Smooth muscle cell (in vitro differentiated cells): Measurements from ENCODE around the gene ARL16. TPM values are rescaled to one million over a fixed set of nuclear protein-coding genes. Genes with fewer than 3 reads are reported as not detected.

Experiments used
- DNase-seq: peaks from one replicate; lab custom pipeline; 2025; ENCODE audit not compliant: unreplicated experiment; lab: John Stamatoyannopoulos, UW
- H2AFZ ChIP-seq: fragments of 200-600 bp; sonication (generic); 2 replicates; pipeline ENCODE4 v1.6.0; 2016; ENCODE audit warnings: antibody characterized with exemption, low read depth, mild to moderate bottlenecking
- H3F3A ChIP-seq: fragments of 200-600 bp; sonication (generic); 2 replicates; pipeline ENCODE4 v1.6.0; 2017; ENCODE audit warnings: antibody characterized with exemption, low read depth
- H3K27ac ChIP-seq: fragments of 200-600 bp; sonication (generic); 2 replicates; pipeline ENCODE4 v1.5.1; 2016; ENCODE audit warnings: low read depth, mild to moderate bottlenecking
- H3K27me3 ChIP-seq: fragments of 200-600 bp; sonication (generic); 2 replicates; pipeline ENCODE4 v1.6.1; 2016; ENCODE audit warnings: low read depth, mild to moderate bottlenecking
- H3K36me3 ChIP-seq: fragments of 200-600 bp; sonication (generic); 2 replicates; pipeline ENCODE4 v1.5.1; 2016; ENCODE audit warnings: low read depth
- H3K4me1 ChIP-seq: fragments of 200-600 bp; sonication (generic); 2 replicates; pipeline ENCODE4 v1.5.1; 2016; ENCODE audit warnings: low read depth
- H3K4me2 ChIP-seq: fragments of 200-600 bp; sonication (generic); 2 replicates; pipeline ENCODE4 v1.6.0; 2016; ENCODE audit warnings: mild to moderate bottlenecking
- H3K4me3 ChIP-seq: fragments of 200-600 bp; sonication (generic); 2 replicates; pipeline ENCODE4 v1.5.1; 2016; ENCODE audit warnings: mild to moderate bottlenecking
- H3K79me2 ChIP-seq: fragments of 200-600 bp; sonication (generic); 2 replicates; pipeline ENCODE4 v1.6.0; 2016; ENCODE audit warnings: low read depth, mild to moderate bottlenecking
- H3K9ac ChIP-seq: fragments of 200-600 bp; sonication (generic); 2 replicates; pipeline ENCODE4 v1.6.0; 2016; ENCODE audit warnings: low read depth
- H3K9me3 ChIP-seq: fragments of 200-600 bp; sonication (generic); replicated peaks from 2 replicates; pipeline ENCODE4 v1.5.1; 2016; ENCODE audit warnings: low read depth
- H4K20me1 ChIP-seq: fragments of 200-600 bp; sonication (generic); 2 replicates; pipeline ENCODE4 v1.6.0; 2016; ENCODE audit warnings: low read depth
- WGBS: methylation state at CpG from one replicate; pipeline ENCODE4 v1.1.7; 2016; ENCODE audit warnings: low lambda C conversion rate; 5-methylcytosine and 5-hydroxymethylcytosine counted together
- polyA plus RNA-seq: library from polyadenylated mRNA; unstranded; fragments of >200 nt; fragmentation: Nextera tagmentation; extraction: Ambion mirVana; gene quantifications from 2 replicates; pipeline ENCODE4 v1.2.1, GENCODE V29; 2016
- total RNA-seq: library from RNA; depleted of rRNA; stranded (reverse); fragments of >200 nt; gene quantifications from 2 replicates; pipeline ENCODE4 v1.2.3, GENCODE V29; 2014
- TF ChIP-seq, protein P1 (sequence below): fragments of 200-600 bp; sonication (generic); IDR thresholded peaks from 2 replicates; pipeline ENCODE4 v1.5.1; 2017; ENCODE audit warnings: borderline replicate concordance, mild to moderate bottlenecking, antibody characterized with exemption; ENCODE audit not compliant: insufficient read depth, poor library complexity, severe bottlenecking

The ARL16 gene
- total and polyA plus RNA-seq, 2 experiments from 2014 or later, result 22.3 to 62.1 TPM

DNA sequence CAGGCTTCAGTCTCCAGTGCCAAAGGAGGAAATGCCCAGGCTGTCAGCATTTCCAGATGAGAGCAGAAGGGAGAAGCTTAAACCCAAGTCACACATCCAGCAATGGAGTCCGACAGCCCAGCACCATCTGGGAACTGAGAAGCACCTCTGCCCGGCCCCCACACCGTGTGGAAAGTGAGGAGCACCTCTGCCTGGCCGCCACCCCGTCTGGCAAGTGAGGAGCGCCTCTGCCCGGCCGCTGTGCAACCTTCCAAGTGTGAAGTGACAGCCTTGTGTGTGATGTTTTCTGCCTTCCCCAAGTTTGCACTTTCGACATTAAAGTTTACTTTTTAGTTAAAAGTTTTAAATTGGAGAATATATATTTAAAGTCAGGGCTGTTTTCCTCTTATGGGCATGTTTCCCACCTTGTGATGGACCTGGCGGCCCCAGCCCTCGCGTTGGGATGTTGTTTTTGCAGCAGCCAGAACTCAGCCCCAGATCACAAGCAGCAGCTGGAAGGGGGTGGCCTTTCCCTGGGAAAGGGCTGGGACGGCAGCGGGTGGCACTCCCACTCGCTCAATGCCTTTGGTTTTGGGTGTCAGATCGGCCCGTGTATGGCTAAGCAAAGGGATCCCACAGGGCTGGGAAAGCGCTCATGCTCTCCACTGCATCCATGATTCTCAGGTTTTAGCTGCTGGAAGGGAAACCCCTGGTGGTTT lies 9.9 kb downstream of the ARL16 start:
- Histone ChIP-seq H4K20me1 (peaks cover 4% of the 10 kb centered on the region), H3K9me3 (no peaks in the 10 kb centered on the region), H3K36me3 (no peaks in the 10 kb centered on the region), H3K79me2 (peaks cover 3% of the 10 kb centered on the region), H3K9ac (no peak overlapping the region), H3F3A (peaks cover 8% of the 10 kb centered on the region), H3K4me3 (no peak overlapping the region), H3K4me2 (no peak overlapping the region), H3K4me1 (no peaks in the 10 kb centered on the region), H3K27me3 (no peaks in the 10 kb centered on the region), H3K27ac (no peak overlapping the region), H2AFZ (no peak overlapping the region)
- WGBS, result 93% methylated on average over 18 of the region's 18 CpGs
- TF ChIP-seq, protein P1, sequence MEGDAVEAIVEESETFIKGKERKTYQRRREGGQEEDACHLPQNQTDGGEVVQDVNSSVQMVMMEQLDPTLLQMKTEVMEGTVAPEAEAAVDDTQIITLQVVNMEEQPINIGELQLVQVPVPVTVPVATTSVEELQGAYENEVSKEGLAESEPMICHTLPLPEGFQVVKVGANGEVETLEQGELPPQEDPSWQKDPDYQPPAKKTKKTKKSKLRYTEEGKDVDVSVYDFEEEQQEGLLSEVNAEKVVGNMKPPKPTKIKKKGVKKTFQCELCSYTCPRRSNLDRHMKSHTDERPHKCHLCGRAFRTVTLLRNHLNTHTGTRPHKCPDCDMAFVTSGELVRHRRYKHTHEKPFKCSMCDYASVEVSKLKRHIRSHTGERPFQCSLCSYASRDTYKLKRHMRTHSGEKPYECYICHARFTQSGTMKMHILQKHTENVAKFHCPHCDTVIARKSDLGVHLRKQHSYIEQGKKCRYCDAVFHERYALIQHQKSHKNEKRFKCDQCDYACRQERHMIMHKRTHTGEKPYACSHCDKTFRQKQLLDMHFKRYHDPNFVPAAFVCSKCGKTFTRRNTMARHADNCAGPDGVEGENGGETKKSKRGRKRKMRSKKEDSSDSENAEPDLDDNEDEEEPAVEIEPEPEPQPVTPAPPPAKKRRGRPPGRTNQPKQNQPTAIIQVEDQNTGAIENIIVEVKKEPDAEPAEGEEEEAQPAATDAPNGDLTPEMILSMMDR, result no peak
- no peak for DNase-seq

- no peaks in the 10 kb centered on the region for H3K36me3 ChIP-seq
- no peak overlapping the region for H3K9ac ChIP-seq
- H3K27me3 ChIP-seq, result no peaks in the 10 kb centered on the region
- no peak for DNase-seq
- H3K79me2 ChIP-seq, result peaks cover 5% of the 10 kb centered on the region
- TF ChIP-seq, protein P1, result no peak
- H2AFZ ChIP-seq, result no peak overlapping the region
- H3K27ac ChIP-seq, result no peak overlapping the region
- H3K4me2 ChIP-seq, result no peak overlapping the region
- peaks cover 4% of the 10 kb centered on the region for H4K20me1 ChIP-seq
- WGBS, result 97% methylated on average over 16 of the region's 16 CpGs
- no peaks in the 10 kb centered on the region for H3K4me1 ChIP-seq
- H3K9me3 ChIP-seq, result no peaks in the 10 kb centered on the region
- no peak overlapping the region for H3K4me3 ChIP-seq
- H3F3A ChIP-seq, result peaks cover 8% of the 10 kb centered on the region
Observed at GRCh38 chr17:81672954-81673353, 10.6 kb downstream of the ARL16 start.

DNA sequence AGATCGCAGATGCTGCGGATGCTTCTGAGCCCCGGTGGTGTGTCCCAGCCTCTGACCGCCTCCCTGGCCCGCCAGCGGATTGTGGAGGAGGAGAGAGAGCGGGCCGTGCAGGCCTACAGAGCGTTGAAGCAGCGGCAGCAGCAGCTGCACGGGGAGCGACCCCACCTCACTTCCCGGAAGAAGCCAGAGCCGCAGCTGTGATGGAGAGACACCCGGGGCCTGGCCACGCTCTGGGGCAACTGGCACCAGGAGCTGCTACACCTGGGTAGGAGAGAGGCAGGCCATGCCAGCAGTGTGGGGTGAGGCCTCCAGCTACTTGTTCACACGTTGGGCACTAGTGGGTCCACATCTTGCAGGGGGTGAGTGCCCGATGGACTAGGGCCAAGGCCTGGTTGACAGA lies 11.1 kb downstream of the ARL16 start:
- peaks cover 4% of the 10 kb centered on the region for H4K20me1 ChIP-seq
- WGBS, result 93% methylated on average over 18 of the region's 18 CpGs
- no peak overlapping the region for H3K4me2 ChIP-seq
- H3K9me3 ChIP-seq, result no peaks in the 10 kb centered on the region
- TF ChIP-seq, protein P1, result no peak
- DNase-seq, result no peak
- H3K27me3 ChIP-seq, result no peaks in the 10 kb centered on the region
- H3K4me3 ChIP-seq, result no peak overlapping the region
- H3K9ac ChIP-seq, result no peak overlapping the region
- H2AFZ ChIP-seq, result no peak overlapping the region
- peaks cover 3% of the 10 kb centered on the region for H3K4me1 ChIP-seq
- H3K36me3 ChIP-seq, result no peaks in the 10 kb centered on the region
- peaks cover 10% of the 10 kb centered on the region for H3K79me2 ChIP-seq
- H3F3A ChIP-seq, result peaks cover 8% of the 10 kb centered on the region
- H3K27ac ChIP-seq, result no peak overlapping the region

GRCh38 chr17:81667754-81668153 lies 15.8 kb downstream of the ARL16 start:
- DNase-seq, result no peak
- H3K4me1 ChIP-seq, result peaks cover 8% of the 10 kb centered on the region
- peak overlapping the region; percentile 83 for H3K4me3 ChIP-seq
- H3F3A ChIP-seq, result no peaks in the 10 kb centered on the region
- H3K79me2 ChIP-seq, result peaks cover 27% of the 10 kb centered on the region
- peak overlapping the region; percentile 99 for H3K4me2 ChIP-seq
- no peaks in the 10 kb centered on the region for H3K9me3 ChIP-seq
- WGBS, result 84% methylated on average over 18 of the region's 18 CpGs
- H3K27ac ChIP-seq, result no peak overlapping the region
- TF ChIP-seq, protein P1, result no peak
- H3K9ac ChIP-seq, result no peak overlapping the region
- H3K27me3 ChIP-seq, result no peaks in the 10 kb centered on the region
- H3K36me3 ChIP-seq, result no peaks in the 10 kb centered on the region
- no peak overlapping the region for H2AFZ ChIP-seq
- no peaks in the 10 kb centered on the region for H4K20me1 ChIP-seq
